B cell (primary cell): ENCODE data around the gene ULK4. TPM values are rescaled to one million over a fixed set of nuclear protein-coding genes. Genes with fewer than 3 reads are reported as not detected.

ENCODE experiments used
- ATAC-seq: fragments of 200-7000 bp; cut with Tn5 transposase; one replicate; pipeline ENCODE4 v1.10.0; 2021; ENCODE audit warnings: low read depth, mild to moderate bottlenecking, moderate number of reproducible peaks, moderate library complexity
- CTCF ChIA-PET: fragments of 350-600 bp; sonication (Branson Sonifier 250); formaldehyde crosslinking; loops from one replicate; lab custom pipeline; 2021; ENCODE audit warnings: antibody characterized with exemption, inconsistent platforms; lab: Charles Lee
- POLR2A ChIA-PET: fragments of 350-600 bp; sonication (Branson Sonifier 250); formaldehyde crosslinking; loops from one replicate; lab custom pipeline; 2021; ENCODE audit warnings: antibody characterized with exemption; lab: Charles Lee
- DNase-seq: peaks from one replicate; pipeline ENCODE4 v3.0.0; 2013
- H2AFZ ChIP-seq: 2 replicates; pipeline ENCODE4 v1.6.1; 2012; ENCODE audit warnings: mild to moderate bottlenecking, low read depth, low read length; ENCODE audit not compliant: insufficient read depth, poor library complexity, severe bottlenecking
- H3K27ac ChIP-seq, 2 donors: 1 replicate in 1 of 2; 2 replicates in 1 of 2; pipeline ENCODE4 v1.5.1; 2012 to 2013; ENCODE audit warnings: low read length in 2 of 2, mild to moderate bottlenecking in 2 of 2, moderate library complexity in 1 of 2
- H3K27me3 ChIP-seq, 4 experiments: fragments of 200-600 bp in 1 of 4; sonication (generic) in 1 of 4; replicated peaks in 1 of 4; 1 replicate in 2 of 4; 2 replicates in 2 of 4; pipeline versions ENCODE4 v1.6.1 to v1.7.0; 2013 to 2016; ENCODE audit warnings: low read length in 3 of 4, mild to moderate bottlenecking in 2 of 4, mixed read lengths in 1 of 4, moderate library complexity in 1 of 4; ENCODE audit not compliant: insufficient read depth in 4 of 4, control insufficient read depth in 3 of 4; ENCODE audit errors: control extremely low read depth in 1 of 4
- H3K36me3 ChIP-seq, 2 experiments: replicated peaks in 1 of 2; 1 replicate in 1 of 2; 2 replicates in 1 of 2; pipeline versions ENCODE4 v1.6.1 to v1.7.1; 2013; ENCODE audit warnings: low read length in 1 of 2; ENCODE audit not compliant: insufficient read depth in 2 of 2, control insufficient read depth in 1 of 2; ENCODE audit errors: control extremely low read depth in 1 of 2, extremely low read depth in 1 of 2
- H3K4me1 ChIP-seq, 2 donors: fragments of 200-600 bp in 1 of 2; sonication (generic) in 1 of 2; 1 replicate in 1 of 2; 2 replicates in 1 of 2; pipeline versions ENCODE4 v1.5.1 to v1.6.1; 2013 to 2017; ENCODE audit warnings: low read length in 2 of 2; ENCODE audit not compliant: control insufficient read depth in 2 of 2, insufficient read depth in 2 of 2
- H3K4me2 ChIP-seq: replicated peaks from 2 replicates; pipeline ENCODE3; 2012; ENCODE audit warnings: mild to moderate bottlenecking, low read depth, low read length; ENCODE audit not compliant: poor library complexity, severe bottlenecking
- H3K4me3 ChIP-seq, 5 experiments: fragments of 200-600 bp in 1 of 5; sonication (generic) in 1 of 5; 1 replicate in 3 of 5; 2 replicates in 2 of 5; pipeline versions ENCODE4 v1.5.1 to v1.7.0; 2011 to 2016; ENCODE audit warnings: low read length in 4 of 5, mild to moderate bottlenecking in 4 of 5, low read depth in 2 of 5, control low read depth in 1 of 5, moderate library complexity in 1 of 5; ENCODE audit not compliant: insufficient read depth in 1 of 5; ENCODE audit errors: control extremely low read depth in 1 of 5, extremely low read depth in 1 of 5
- H3K79me2 ChIP-seq: fragments of 200-600 bp; sonication (generic); one replicate; pipeline ENCODE4 v1.6.0; 2016; ENCODE audit warnings: low read length; ENCODE audit not compliant: control insufficient read depth, insufficient read depth
- H3K9ac ChIP-seq: fragments of 200-600 bp; sonication (generic); 2 replicates; pipeline ENCODE4 v1.6.1; 2017; ENCODE audit warnings: mild to moderate bottlenecking, low read length, moderate library complexity
- H3K9me3 ChIP-seq, 3 donors: one replicate each; pipeline versions ENCODE4 v1.6.1 to v1.7.1; 2013; ENCODE audit warnings: low read length in 2 of 3; ENCODE audit not compliant: control insufficient read depth in 2 of 3, insufficient read depth in 1 of 3; ENCODE audit errors: control extremely low read depth in 1 of 3
- H4K20me1 ChIP-seq: 2 replicates; pipeline ENCODE4 v1.6.0; 2012; ENCODE audit warnings: mild to moderate bottlenecking, low read length; ENCODE audit not compliant: insufficient read depth, control insufficient read depth, poor library complexity, severe bottlenecking
- H3K27ac Mint-ChIP-seq: one replicate; pipeline ENCODE4 v1.8.0; 2021; ENCODE audit warnings: mixed read lengths
- H3K27me3 Mint-ChIP-seq: one replicate; pipeline ENCODE4 v1.8.0; 2021; ENCODE audit warnings: mixed read lengths
- H3K4me1 Mint-ChIP-seq: one replicate; pipeline ENCODE4 v1.8.0; 2021; ENCODE audit warnings: mixed read lengths
- H3K4me3 Mint-ChIP-seq: one replicate; pipeline ENCODE4 v1.8.0; 2021; ENCODE audit warnings: mixed read lengths
- H3K9me3 Mint-ChIP-seq: one replicate; pipeline ENCODE4 v1.8.0; 2022; ENCODE audit warnings: mixed read lengths; ENCODE audit not compliant: insufficient read depth
- CTCF ChIP-seq: fragments of 200-600 bp; IDR thresholded peaks from one replicate; pipeline ENCODE4 v1.8.0; 2022; ENCODE audit warnings: antibody characterized with exemption, mild to moderate bottlenecking
- EZH2 ChIP-seq: IDR thresholded peaks from 2 replicates; pipeline ENCODE4 v1.6.1; 2012; ENCODE audit warnings: borderline replicate concordance, low read depth, mild to moderate bottlenecking, moderate library complexity, low read length; ENCODE audit not compliant: insufficient read depth, poor library complexity, severe bottlenecking
- WGBS: methylation state at CpG from one replicate; pipeline ENCODE4 v1.1.5; 2013; ENCODE audit warnings: missing lambda C conversion rate; ENCODE audit not compliant: insufficient coverage; 5-methylcytosine and 5-hydroxymethylcytosine counted together
- intact Hi-C: fragments of 100-400 bp; cut with micrococcal nuclease; formaldehyde crosslinking; loops from one replicate; pipeline ENCODE4 v1.10.0; 2022
- polyA plus RNA-seq: library from polyadenylated mRNA; depleted of rRNA; stranded (reverse); fragments of >200 nt; gene quantifications from 2 replicates; pipeline ENCODE4 v1.2.3, GENCODE V29; 2012
- total RNA-seq, 2 donors: library from RNA; stranded (reverse); fragments of 120-200 nt in 1 of 2; gene quantifications; 1 replicate in 1 of 2; 2 replicates in 1 of 2; pipeline versions ENCODE4 v1.2.3 to v1.2.4, GENCODE V29; 2013 to 2022

Gene ULK4
- total and polyA plus RNA-seq, 2 donors (not counting 1 experiment from before 2014, with no cell fraction given), result 5.2 to 33.7 TPM

GRCh38 chr3:41611008-41611407 is 350.9 kb downstream of the ULK4 start:
- H3K27me3 Mint-ChIP-seq, result no peaks in the 10 kb centered on the region
- H2AFZ ChIP-seq, result no peak overlapping the region
- TF ChIP-seq CTCF, result no peak
- no peak for TF ChIP-seq EZH2
- no peaks in the 10 kb centered on the region for H3K9me3 Mint-ChIP-seq
- H3K4me1 ChIP-seq, result no peaks in the 10 kb centered on the region
- no peak overlapping the region for H3K4me3 ChIP-seq
- POLR2A ChIA-PET, result no interaction called here
- no peak overlapping the region for H3K27ac Mint-ChIP-seq
- H3K9me3 ChIP-seq, result no peaks in the 10 kb centered on the region
- no peaks in the 10 kb centered on the region for H4K20me1 ChIP-seq
- no peak overlapping the region for H3K4me2 ChIP-seq
- intact Hi-C loops, result no loop called here
- ATAC-seq, result no peak
- H3K79me2 ChIP-seq, result no peaks in the 10 kb centered on the region
- CTCF ChIA-PET, result no interaction called here
- WGBS, result 96% methylated on average over 6 of the region's 6 CpGs
- H3K4me1 Mint-ChIP-seq, result no peaks in the 10 kb centered on the region
- DNase-seq, result no peak
- H3K27ac ChIP-seq, result no peak overlapping the region
- no peaks in the 10 kb centered on the region for H3K36me3 ChIP-seq
- no peak overlapping the region for H3K9ac ChIP-seq
- H3K27me3 ChIP-seq, result no peaks in the 10 kb centered on the region
- no peak overlapping the region for H3K4me3 Mint-ChIP-seq

GRCh38 chr3:41608347-41608746 is 353.6 kb downstream of the ULK4 start:
- DNase-seq (no peak), ATAC-seq (no peak)
- Histone ChIP-seq H4K20me1 (no peaks in the 10 kb centered on the region), H3K4me1 (no peaks in the 10 kb centered on the region), H3K9me3 (no peaks in the 10 kb centered on the region), H3K4me3 (no peak overlapping the region), H3K79me2 (no peaks in the 10 kb centered on the region), H2AFZ (no peak overlapping the region), H3K9ac (no peak overlapping the region), H3K36me3 (no peaks in the 10 kb centered on the region), H3K27ac (no peak overlapping the region), H3K4me2 (no peak overlapping the region), H3K27me3 (no peaks in the 10 kb centered on the region)
- Mint-ChIP-seq H3K27me3 (no peaks in the 10 kb centered on the region), H3K4me3 (no peak overlapping the region), H3K9me3 (no peaks in the 10 kb centered on the region), H3K4me1 (peaks cover 3% of the 10 kb centered on the region), H3K27ac (no peak overlapping the region)
- no CpG with 5 or more reads among the region's 1 CpG for WGBS
- no peak for TF ChIP-seq CTCF
- no peak for TF ChIP-seq EZH2
- intact Hi-C loops, result no loop called here
- CTCF ChIA-PET, result no interaction called here
- POLR2A ChIA-PET, result no interaction called here
